Heart right ventricle (tissue), 16 donors: ENCODE data around the gene DCAF12L2. TPM values are rescaled to one million over a fixed set of nuclear protein-coding genes. Genes with fewer than 3 reads are reported as not detected.
A peak's percentile ranks its signal among the peaks of the same experiment; 100 is the strongest.
"Not testable (repeated sequence)": the region's sequence is repeated elsewhere in the genome, so short reads cannot be mapped to it uniquely, and the experiment has no call there.

Experiments used
- ATAC-seq, 8 donors: fragments of 200-7000 bp; cut with Tn5 transposase; one replicate each; pipeline ENCODE4 v1.9.1; 2020; ENCODE audit warnings: mild to moderate bottlenecking in 8 of 8, moderate library complexity in 8 of 8, moderate number of reproducible peaks in 1 of 8
- DNase-seq, 2 donors: peaks; one replicate each; pipeline ENCODE4 v3.0.0-alpha.2; 2020
- H3K27ac ChIP-seq, 10 donors: fragments of 200-600 bp; sonication (generic) in 2 of 10; one replicate each; pipeline versions ENCODE4 v1.5.0 to v1.8.0; 2020 to 2022; ENCODE audit warnings: mild to moderate bottlenecking in 3 of 10
- H3K27me3 ChIP-seq, 7 donors: fragments of 200-600 bp; one replicate each; pipeline ENCODE4 v1.8.0; 2021 to 2022; ENCODE audit warnings: mild to moderate bottlenecking in 2 of 7
- H3K36me3 ChIP-seq, 9 donors: fragments of 200-600 bp; sonication (generic) in 1 of 9; one replicate each; pipeline versions ENCODE4 v1.5.0 to v1.8.0; 2020 to 2022; ENCODE audit warnings: mild to moderate bottlenecking in 2 of 9
- H3K4me1 ChIP-seq, 9 donors: fragments of 200-600 bp; sonication (generic) in 1 of 9; one replicate each; pipeline versions ENCODE4 v1.5.0 to v1.8.0; 2020 to 2022; ENCODE audit warnings: mild to moderate bottlenecking in 4 of 9
- H3K4me3 ChIP-seq, 10 donors: fragments of 200-600 bp; sonication (generic) in 2 of 10; one replicate each; pipeline versions ENCODE4 v1.5.0 to v1.8.0; 2020 to 2022; ENCODE audit warnings: mild to moderate bottlenecking in 7 of 10, moderate library complexity in 2 of 10
- H3K9me3 ChIP-seq, 11 donors: fragments of 200-600 bp in 10 of 11; sonication (generic) in 2 of 11; one replicate each; pipeline versions ENCODE4 v1.5.0 to v1.8.0; 2013 to 2022; ENCODE audit warnings: mild to moderate bottlenecking in 2 of 11, control low read depth in 1 of 11, moderate library complexity in 1 of 11
- WGBS, 2 donors: extraction: QIAGEN DNeasy Blood & Tissue Kit; methylation state at CpG; one replicate each; pipeline ENCODE4 v1.1.7; 2013; ENCODE audit warnings: inconsistent platforms in 1 of 2; 5-methylcytosine and 5-hydroxymethylcytosine counted together
- intact Hi-C, 10 donors: fragments of 100-400 bp; cut with DNase I; formaldehyde crosslinking; loops; one replicate each; pipeline versions ENCODE4 v1.11.1 to v1.14.2; 2022
- long read RNA-seq, 3 donors: library from polyadenylated mRNA; unstranded; transcript quantifications; one replicate each; pipeline ENCODE4 v2.0.0, GENCODE V29; 2020 to 2021
- polyA plus RNA-seq, 2 donors: library from polyadenylated mRNA; stranded (reverse); fragments of 200-250 nt; gene quantifications; one replicate each; pipeline ENCODE4 v1.2.3, GENCODE V29; 2013
- total RNA-seq, 10 donors: library from RNA; stranded (reverse); fragmentation: NEBNext Ultra II Directional in 3 of 10; extraction: Animal tissue kit (Norgen Biotek cat#: 25700) in 3 of 10; gene quantifications; one replicate each; pipeline versions ENCODE4 v1.2.1 to v1.2.4, GENCODE V29; 2021 to 2023
- TF ChIP-seq, protein P1 (sequence below), 9 donors: fragments of 200-600 bp; sonication (generic) in 2 of 9; IDR thresholded peaks; one replicate each; pipeline versions ENCODE4 v1.5.0 to v1.8.0; 2021 to 2022; ENCODE audit warnings: antibody characterized with exemption in 9 of 9, mild to moderate bottlenecking in 5 of 9, moderate library complexity in 1 of 9
- donor health status: Arrhythmogenic right ventricular cardiomyopathy.
- donor health status: ischemic (EF 13 %, LVEDD 7.1; RV severe dilation, severe dysfunction).
- donor health status: healthy with polysubstance abuse.
- donor health status: DM: no; HTN: yes; CAD: no.
- donor health status: DM: no; HTN: no; CAD: no.
- donor health status: ischemic (EF 25% LVEDD 6.9; RV normal size, moderate dysfunction).
- donor health status: ischemic (EF 25% LVEDD 5.7; RV mildly dilated, moderate dysfunction).
- donor health status: healthy.
- donor health status: DM: yes; HTN: yes; CAD: no.
- donor health status: Ischemic cardiomyopathy.
- donor health status: ischemic (EF 35%, LVEDD 5.7; RV mildly dilated, moderate dysfunction).
- donor health status: nonischemic (EF 11% LVEDD 7.7; RV severe dilation, severe dysfunction).
- donor health status: DM: yes; HTN: yes; CAD: no.
- donor health status: PGD.
- donor health status: ischemic (EF 29% LVEDD 5.4; RV normal size, mild dysfunction).
- donor health status: nonischemic (EF 23%, LVEDD 6.1; RV moderate dilation, normal function).

DCAF12L2 gene
- under 1 TPM in 3 of 10 donors, not detected in 7; 0.09 to 0.10 (median 0.09) TPM for total RNA-seq
- under 1 TPM; 0.07 to 0.10 TPM for polyA plus RNA-seq
- long read RNA-seq, donor 1, result 0 reads
- long read RNA-seq, donor 2, result 0 reads
- long read RNA-seq, donor 3, result 0 reads

- no peaks in the 10 kb centered on the region for H3K4me1 ChIP-seq
- peaks cover 0 to 2% (median 0%) of the 10 kb centered on the region in 7 donors for H3K27me3 ChIP-seq
- 1 to 2% methylated on average over 56 to 91 of the region's 91 CpGs for WGBS, 2 donors
- ATAC-seq, result peak in 1 of 8 donors; percentile 25
- intact Hi-C loops, result no loop called here
- no peak for DNase-seq
- peak within 1 kb of the TSS in 7 of 10 donors; percentile 17 to 42 (median 32) for H3K4me3 ChIP-seq
- TF ChIP-seq, protein P1, sequence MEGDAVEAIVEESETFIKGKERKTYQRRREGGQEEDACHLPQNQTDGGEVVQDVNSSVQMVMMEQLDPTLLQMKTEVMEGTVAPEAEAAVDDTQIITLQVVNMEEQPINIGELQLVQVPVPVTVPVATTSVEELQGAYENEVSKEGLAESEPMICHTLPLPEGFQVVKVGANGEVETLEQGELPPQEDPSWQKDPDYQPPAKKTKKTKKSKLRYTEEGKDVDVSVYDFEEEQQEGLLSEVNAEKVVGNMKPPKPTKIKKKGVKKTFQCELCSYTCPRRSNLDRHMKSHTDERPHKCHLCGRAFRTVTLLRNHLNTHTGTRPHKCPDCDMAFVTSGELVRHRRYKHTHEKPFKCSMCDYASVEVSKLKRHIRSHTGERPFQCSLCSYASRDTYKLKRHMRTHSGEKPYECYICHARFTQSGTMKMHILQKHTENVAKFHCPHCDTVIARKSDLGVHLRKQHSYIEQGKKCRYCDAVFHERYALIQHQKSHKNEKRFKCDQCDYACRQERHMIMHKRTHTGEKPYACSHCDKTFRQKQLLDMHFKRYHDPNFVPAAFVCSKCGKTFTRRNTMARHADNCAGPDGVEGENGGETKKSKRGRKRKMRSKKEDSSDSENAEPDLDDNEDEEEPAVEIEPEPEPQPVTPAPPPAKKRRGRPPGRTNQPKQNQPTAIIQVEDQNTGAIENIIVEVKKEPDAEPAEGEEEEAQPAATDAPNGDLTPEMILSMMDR (IDR thresholded peaks at IDR 0.05), result no peak
- no peaks in the 10 kb centered on the region for H3K36me3 ChIP-seq
- no peak within 1 kb of the TSS for H3K27ac ChIP-seq
- no peaks in the 10 kb centered on the region for H3K9me3 ChIP-seq
Observed at GRCh38 chrX:126165721-126166461, at the start of gene DCAF12L2. Gene DCAF12L2 (minus strand): TSS chrX:126166289. CDS start chrX:126165924, 365 bp downstream.

GRCh38 chrX:126190888-126191287 is 24.8 kb upstream of the DCAF12L2 start:
- H3K4me1 ChIP-seq, DNase-seq, H3K4me3 ChIP-seq, intact Hi-C loops, H3K27ac ChIP-seq, H3K27me3 ChIP-seq, H3K36me3 ChIP-seq, ATAC-seq: not testable (repeated sequence)
- peaks cover 0 to 11% (median 0%) of the 10 kb centered on the region in 11 donors for H3K9me3 ChIP-seq
- 91 to 96% methylated on average over 19 to 21 of the region's 21 CpGs for WGBS, 2 donors

- ATAC-seq, result no peak
- H3K27ac ChIP-seq, result no peak overlapping the region
- intact Hi-C loops, result no loop called here
- TF ChIP-seq, protein P1 (IDR thresholded peaks at IDR 0.05), result no peak
- H3K27me3 ChIP-seq, result no peaks in the 10 kb centered on the region
- DNase-seq, result no peak
- no peak overlapping the region for H3K4me3 ChIP-seq
- no peaks in the 10 kb centered on the region for H3K36me3 ChIP-seq
- H3K4me1 ChIP-seq, result no peaks in the 10 kb centered on the region
- WGBS, 2 donors, result 79 to 83% methylated on average over 4 of the region's 4 CpGs
- no peaks in the 10 kb centered on the region for H3K9me3 ChIP-seq
Observed at GRCh38 chrX:126177133-126177840, 11.2 kb upstream of the DCAF12L2 start.

DNA sequence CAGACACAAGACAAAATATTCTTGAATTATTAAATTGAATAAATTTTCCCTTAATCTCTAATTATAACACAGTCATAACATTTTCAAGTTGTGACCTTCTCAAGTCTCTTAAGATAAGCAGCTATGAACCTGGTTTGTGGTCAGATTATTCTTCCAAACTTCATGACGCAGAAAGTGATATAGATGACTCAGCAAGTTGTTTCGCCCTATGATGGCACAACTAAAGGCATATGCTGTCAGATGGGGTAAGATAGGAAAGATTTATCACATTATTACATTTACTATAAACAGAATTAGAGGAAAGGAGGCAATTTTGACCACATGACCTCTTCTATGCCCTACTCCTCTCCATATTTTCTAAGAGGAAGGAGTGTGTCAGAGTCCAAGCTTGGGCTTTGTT is 4.6 kb upstream of the DCAF12L2 start:
- 68 to 87% methylated on average over 2 of the region's 2 CpGs for WGBS, 2 donors
- no peaks in the 10 kb centered on the region for H3K4me1 ChIP-seq
- H3K27ac ChIP-seq, result no peak overlapping the region
- no peak for DNase-seq
- intact Hi-C loops, result no loop called here
- H3K36me3 ChIP-seq, result no peaks in the 10 kb centered on the region
- H3K9me3 ChIP-seq, result no peaks in the 10 kb centered on the region
- no peak overlapping the region for H3K4me3 ChIP-seq
- no peaks in the 10 kb centered on the region for H3K27me3 ChIP-seq
- TF ChIP-seq, protein P1 (IDR thresholded peaks at IDR 0.05), result no peak
- no peak for ATAC-seq
